Measurements from ENCODE around the gene PIK3C2G. TPM values are rescaled to one million over a fixed set of nuclear protein-coding genes. Genes with fewer than 3 reads are reported as not detected.

The PIK3C2G gene
- polyA plus RNA-seq, 1 donor (not counting 4 experiments of a cell fraction or from before 2014, with no cell fraction given): 3.7 TPM

DNA sequence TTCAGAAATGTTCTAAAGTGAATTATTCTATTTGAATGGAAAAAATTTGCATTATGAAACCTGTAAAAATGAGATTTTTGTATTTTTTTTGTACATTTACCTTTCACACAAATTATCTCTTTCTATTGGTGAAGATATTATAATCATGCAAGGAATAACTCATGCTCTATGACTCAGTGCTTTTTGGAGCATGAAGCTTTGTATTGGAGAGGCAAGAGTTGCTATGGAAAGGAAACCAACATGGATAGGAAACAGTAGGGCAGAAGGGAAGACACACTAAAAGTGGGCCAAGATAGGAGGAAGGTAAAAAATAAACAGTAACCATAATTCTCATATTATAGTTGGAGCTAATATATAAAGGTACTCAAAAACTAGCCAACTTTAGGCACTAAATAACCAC lies 397.5 kb downstream of the PIK3C2G start:
- no peak for DNase-seq (ENCODE audit: low read depth, low spot score)
- no peak overlapping the region for H3K9ac ChIP-seq (ENCODE audit: control insufficient read depth, extremely low read depth, insufficient read depth, low read length)
- H2AFZ ChIP-seq (ENCODE audit: control insufficient read depth, low read length): no peak overlapping the region
- no peaks in the 10 kb centered on the region for H3K9me1 ChIP-seq (ENCODE audit: control insufficient read depth, extremely low read depth, insufficient read depth, low read length)
- TF ChIP-seq, protein P1, sequence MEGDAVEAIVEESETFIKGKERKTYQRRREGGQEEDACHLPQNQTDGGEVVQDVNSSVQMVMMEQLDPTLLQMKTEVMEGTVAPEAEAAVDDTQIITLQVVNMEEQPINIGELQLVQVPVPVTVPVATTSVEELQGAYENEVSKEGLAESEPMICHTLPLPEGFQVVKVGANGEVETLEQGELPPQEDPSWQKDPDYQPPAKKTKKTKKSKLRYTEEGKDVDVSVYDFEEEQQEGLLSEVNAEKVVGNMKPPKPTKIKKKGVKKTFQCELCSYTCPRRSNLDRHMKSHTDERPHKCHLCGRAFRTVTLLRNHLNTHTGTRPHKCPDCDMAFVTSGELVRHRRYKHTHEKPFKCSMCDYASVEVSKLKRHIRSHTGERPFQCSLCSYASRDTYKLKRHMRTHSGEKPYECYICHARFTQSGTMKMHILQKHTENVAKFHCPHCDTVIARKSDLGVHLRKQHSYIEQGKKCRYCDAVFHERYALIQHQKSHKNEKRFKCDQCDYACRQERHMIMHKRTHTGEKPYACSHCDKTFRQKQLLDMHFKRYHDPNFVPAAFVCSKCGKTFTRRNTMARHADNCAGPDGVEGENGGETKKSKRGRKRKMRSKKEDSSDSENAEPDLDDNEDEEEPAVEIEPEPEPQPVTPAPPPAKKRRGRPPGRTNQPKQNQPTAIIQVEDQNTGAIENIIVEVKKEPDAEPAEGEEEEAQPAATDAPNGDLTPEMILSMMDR (optimal IDR thresholded peaks at IDR 0.05 in 1 of 3, IDR thresholded peaks at IDR 0.05 in 1 of 3, conservative IDR thresholded peaks at IDR 0.05 in 1 of 3; ENCODE audit: extremely low read depth in 1 of 3, insufficient read depth in 2 of 3, low read length in 3 of 3): no peak
- no peak for TF ChIP-seq EZH2 (IDR thresholded peaks at IDR 0.05; ENCODE audit: low read length)
- H3K36me3 ChIP-seq (ENCODE audit: control insufficient read depth in 2 of 2, extremely low read depth in 1 of 2, insufficient read depth in 2 of 2, low read length in 2 of 2): no peaks in the 10 kb centered on the region
- no peak for FAIRE-seq
- H4K20me1 ChIP-seq (ENCODE audit: control insufficient read depth, extremely low read depth, insufficient read depth, low read length): no peaks in the 10 kb centered on the region
- H3K4me2 ChIP-seq (ENCODE audit: control insufficient read depth, extremely low read depth, insufficient read depth, low read depth, low read length): no peak overlapping the region
- dilution Hi-C loops (cut with MboI; ENCODE audit: extremely low pct_ligation_motif_present, low sequenced_read_pairs): no loop called here
- H3K9me3 ChIP-seq (ENCODE audit: control insufficient read depth, low read depth, low read length): no peaks in the 10 kb centered on the region
- no peaks in the 10 kb centered on the region for H3K27me3 ChIP-seq (ENCODE audit: control insufficient read depth, extremely low read depth, insufficient read depth, low read length)
- H3K79me2 ChIP-seq (ENCODE audit: control insufficient read depth, insufficient read depth, low read length): no peaks in the 10 kb centered on the region
- no peak overlapping the region for H3K4me3 ChIP-seq (ENCODE audit: control insufficient read depth in 2 of 3, extremely low read depth in 1 of 3, insufficient read depth in 2 of 3, low read depth in 1 of 3, low read length in 3 of 3)
- no peaks in the 10 kb centered on the region for H3K4me1 ChIP-seq (ENCODE audit: control insufficient read depth, extremely low read depth, insufficient read depth, low read length)
- no peak overlapping the region for H3K27ac ChIP-seq (ENCODE audit: control insufficient read depth, insufficient read depth, low read length)

DNA sequence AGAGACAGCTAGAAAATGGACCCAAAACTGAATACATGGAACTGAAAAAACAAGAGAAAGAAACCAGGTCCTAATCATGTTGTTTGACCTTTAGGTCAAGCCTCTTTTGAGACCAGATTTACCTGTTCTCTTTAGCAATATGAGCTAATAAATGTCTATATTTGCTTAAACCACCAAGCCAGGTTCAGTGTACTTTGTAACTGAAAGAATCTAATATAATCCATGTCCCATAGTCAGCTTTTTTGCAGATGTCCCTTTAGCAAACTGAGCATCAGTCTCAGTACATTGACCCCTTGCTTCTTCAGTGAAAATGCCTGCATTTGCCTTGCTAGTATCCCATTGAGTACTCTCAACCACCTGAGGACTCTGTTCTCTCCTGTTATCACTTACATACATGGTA lies 414.8 kb downstream of the PIK3C2G start:
- TF ChIP-seq, protein P1 (optimal IDR thresholded peaks at IDR 0.05 in 1 of 3, IDR thresholded peaks at IDR 0.05 in 1 of 3, conservative IDR thresholded peaks at IDR 0.05 in 1 of 3; ENCODE audit: extremely low read depth in 1 of 3, insufficient read depth in 2 of 3, low read length in 3 of 3): no peak
- TF ChIP-seq EZH2 (IDR thresholded peaks at IDR 0.05; ENCODE audit: low read length): no peak
- Histone ChIP-seq H3K9ac (ENCODE audit: control insufficient read depth, extremely low read depth, insufficient read depth, low read length) (no peak overlapping the region), H3K27me3 (ENCODE audit: control insufficient read depth, extremely low read depth, insufficient read depth, low read length) (no peaks in the 10 kb centered on the region), H3K4me1 (ENCODE audit: control insufficient read depth, extremely low read depth, insufficient read depth, low read length) (no peaks in the 10 kb centered on the region), H3K79me2 (ENCODE audit: control insufficient read depth, insufficient read depth, low read length) (no peaks in the 10 kb centered on the region), H3K9me1 (ENCODE audit: control insufficient read depth, extremely low read depth, insufficient read depth, low read length) (no peaks in the 10 kb centered on the region), H3K9me3 (ENCODE audit: control insufficient read depth, low read depth, low read length) (no peaks in the 10 kb centered on the region), H3K36me3 (ENCODE audit: control insufficient read depth in 2 of 2, extremely low read depth in 1 of 2, insufficient read depth in 2 of 2, low read length in 2 of 2) (no peaks in the 10 kb centered on the region), H3K4me2 (ENCODE audit: control insufficient read depth, extremely low read depth, insufficient read depth, low read depth, low read length) (no peak overlapping the region), H4K20me1 (ENCODE audit: control insufficient read depth, extremely low read depth, insufficient read depth, low read length) (no peaks in the 10 kb centered on the region), H3K4me3 (ENCODE audit: control insufficient read depth in 2 of 3, extremely low read depth in 1 of 3, insufficient read depth in 2 of 3, low read depth in 1 of 3, low read length in 3 of 3) (no peak overlapping the region), H3K27ac (ENCODE audit: control insufficient read depth, insufficient read depth, low read length) (no peak overlapping the region), H2AFZ (ENCODE audit: control insufficient read depth, low read length) (no peak overlapping the region)
- FAIRE-seq: peak; percentile 17
- DNase-seq (ENCODE audit: low read depth, low spot score): no peak
- dilution Hi-C loops (cut with MboI; ENCODE audit: extremely low pct_ligation_motif_present, low sequenced_read_pairs): no loop called here

Data from keratinocyte (primary cell).